GM12891 (cell line): ENCODE results near the gene SAE1.

Source experiments
- POLR2A ChIP-seq: IDR thresholded peaks from 2 replicates; pipeline ENCODE4 v1.6.1; 2011; ENCODE audit warnings: low read depth, low read length, control low read depth
- POLR2AphosphoS5 ChIP-seq: IDR thresholded peaks from 2 replicates; pipeline ENCODE4 v1.6.1; 2011; ENCODE audit warnings: low read depth, low read length, control low read depth

DNA sequence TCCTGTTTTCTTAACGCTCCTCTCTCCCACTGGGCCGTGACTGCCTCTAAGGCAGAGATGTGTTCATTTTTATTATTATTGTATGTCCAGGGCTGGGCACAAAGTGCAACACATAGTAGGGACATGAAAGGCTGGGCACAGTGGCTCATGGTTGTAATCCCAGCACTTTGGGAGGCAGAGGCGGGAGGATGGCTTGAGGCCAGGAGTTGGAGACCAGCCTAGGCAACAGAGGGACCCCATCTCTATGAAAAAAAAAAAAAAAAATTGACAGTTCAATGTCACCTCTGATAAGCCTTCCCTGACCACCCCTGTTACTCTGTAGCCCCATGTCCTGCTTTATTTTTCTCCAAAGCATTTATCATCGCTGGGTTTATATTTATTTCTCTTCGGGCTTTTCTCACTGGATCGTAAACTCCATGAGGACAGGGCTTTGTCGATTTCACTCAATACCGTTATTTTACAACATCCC is 481 bp upstream of the SAE1 start:
- TF ChIP-seq POLR2A (no peak), POLR2AphosphoS5 (no peak)
